Coronary artery (tissue), 2 donors: Measurements from ENCODE around the gene CCR5AS.

Source experiments
- DNase-seq: peaks from one replicate; pipeline ENCODE4 v3.0.0-alpha.2; 2017; ENCODE audit warnings: low spot score
- H3K27ac ChIP-seq, 2 donors: fragments of 200-600 bp; sonication (generic); one replicate each; pipeline ENCODE4 v1.5.1; 2016 to 2019
- H3K4me3 ChIP-seq: fragments of 200-600 bp; sonication (generic); 2 replicates; pipeline ENCODE4 v1.5.1; 2016; ENCODE audit warnings: mild to moderate bottlenecking, moderate library complexity
- TF ChIP-seq, protein P1 (sequence below): fragments of 200-600 bp; sonication (generic); IDR thresholded peaks from one replicate; pipeline ENCODE4 v1.5.1; 2019; ENCODE audit warnings: antibody characterized with exemption

CCR5AS gene

DNA sequence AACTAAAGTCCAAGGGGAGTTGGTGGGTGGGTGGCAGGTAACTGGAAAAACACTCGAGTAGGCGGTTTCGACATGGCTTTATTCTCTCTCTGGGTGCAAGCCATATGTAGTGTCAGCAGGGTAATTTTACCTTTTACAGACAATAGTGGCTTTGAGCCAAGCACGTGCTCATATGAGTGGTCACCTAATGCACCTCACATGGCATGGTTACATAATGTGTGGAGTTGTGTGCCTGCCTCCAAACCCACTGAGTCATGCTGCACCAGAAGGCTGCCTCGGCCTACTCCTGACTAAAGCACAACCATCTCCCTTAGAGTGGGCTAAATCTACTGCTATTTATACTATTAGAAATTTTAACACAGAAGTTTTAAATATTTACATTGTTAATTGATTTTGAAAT, 16.7 kb upstream of the CCR5AS start:
- no peak overlapping the region for H3K27ac ChIP-seq
- no peak for DNase-seq
- H3K4me3 ChIP-seq, result no peak overlapping the region
- TF ChIP-seq, protein P1, sequence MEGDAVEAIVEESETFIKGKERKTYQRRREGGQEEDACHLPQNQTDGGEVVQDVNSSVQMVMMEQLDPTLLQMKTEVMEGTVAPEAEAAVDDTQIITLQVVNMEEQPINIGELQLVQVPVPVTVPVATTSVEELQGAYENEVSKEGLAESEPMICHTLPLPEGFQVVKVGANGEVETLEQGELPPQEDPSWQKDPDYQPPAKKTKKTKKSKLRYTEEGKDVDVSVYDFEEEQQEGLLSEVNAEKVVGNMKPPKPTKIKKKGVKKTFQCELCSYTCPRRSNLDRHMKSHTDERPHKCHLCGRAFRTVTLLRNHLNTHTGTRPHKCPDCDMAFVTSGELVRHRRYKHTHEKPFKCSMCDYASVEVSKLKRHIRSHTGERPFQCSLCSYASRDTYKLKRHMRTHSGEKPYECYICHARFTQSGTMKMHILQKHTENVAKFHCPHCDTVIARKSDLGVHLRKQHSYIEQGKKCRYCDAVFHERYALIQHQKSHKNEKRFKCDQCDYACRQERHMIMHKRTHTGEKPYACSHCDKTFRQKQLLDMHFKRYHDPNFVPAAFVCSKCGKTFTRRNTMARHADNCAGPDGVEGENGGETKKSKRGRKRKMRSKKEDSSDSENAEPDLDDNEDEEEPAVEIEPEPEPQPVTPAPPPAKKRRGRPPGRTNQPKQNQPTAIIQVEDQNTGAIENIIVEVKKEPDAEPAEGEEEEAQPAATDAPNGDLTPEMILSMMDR, result no peak

- DNase-seq, result no peak
- Histone ChIP-seq H3K27ac (no peak overlapping the region), H3K4me3 (no peak overlapping the region)
- TF ChIP-seq, protein P1, result no peak
These were observed 15.8 kb upstream of the CCR5AS start for GRCh38 chr3:46422617-46423016.

GRCh38 chr3:46420931-46421330, 14.1 kb upstream of the CCR5AS start:
- Histone ChIP-seq H3K4me3 (no peak overlapping the region), H3K27ac (no peak overlapping the region)
- DNase-seq, result no peak
- TF ChIP-seq, protein P1, result no peak

DNA sequence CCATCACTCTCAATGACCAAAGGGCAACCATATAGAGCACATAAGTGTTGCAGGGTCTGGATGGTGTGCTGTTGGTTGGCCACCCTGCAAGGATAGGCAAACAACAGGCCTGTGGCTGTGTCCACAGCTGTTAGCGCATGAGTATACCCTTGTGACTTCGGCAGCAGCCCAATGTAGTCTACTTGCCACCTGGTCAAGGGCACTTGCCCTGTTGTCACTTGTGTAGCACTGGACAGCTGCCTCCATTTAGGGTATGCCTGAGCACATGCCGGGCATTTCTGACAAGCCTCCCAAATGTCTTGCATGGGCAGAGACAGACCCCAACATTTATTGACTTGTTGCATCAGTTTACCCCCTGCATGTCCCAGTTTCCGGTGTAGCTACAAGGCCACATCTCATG, 12.9 kb upstream of the CCR5AS start:
- TF ChIP-seq, protein P1, result no peak
- peak; percentile 35 for DNase-seq
- Histone ChIP-seq H3K4me3 (no peak overlapping the region), H3K27ac (no peak overlapping the region)

GRCh38 chr3:46417841-46418611, 11.2 kb upstream of the CCR5AS start:
- peak; percentile 45 for DNase-seq
- TF ChIP-seq, protein P1, result no peak
- no peak overlapping the region for H3K27ac ChIP-seq
- no peak overlapping the region for H3K4me3 ChIP-seq

DNA sequence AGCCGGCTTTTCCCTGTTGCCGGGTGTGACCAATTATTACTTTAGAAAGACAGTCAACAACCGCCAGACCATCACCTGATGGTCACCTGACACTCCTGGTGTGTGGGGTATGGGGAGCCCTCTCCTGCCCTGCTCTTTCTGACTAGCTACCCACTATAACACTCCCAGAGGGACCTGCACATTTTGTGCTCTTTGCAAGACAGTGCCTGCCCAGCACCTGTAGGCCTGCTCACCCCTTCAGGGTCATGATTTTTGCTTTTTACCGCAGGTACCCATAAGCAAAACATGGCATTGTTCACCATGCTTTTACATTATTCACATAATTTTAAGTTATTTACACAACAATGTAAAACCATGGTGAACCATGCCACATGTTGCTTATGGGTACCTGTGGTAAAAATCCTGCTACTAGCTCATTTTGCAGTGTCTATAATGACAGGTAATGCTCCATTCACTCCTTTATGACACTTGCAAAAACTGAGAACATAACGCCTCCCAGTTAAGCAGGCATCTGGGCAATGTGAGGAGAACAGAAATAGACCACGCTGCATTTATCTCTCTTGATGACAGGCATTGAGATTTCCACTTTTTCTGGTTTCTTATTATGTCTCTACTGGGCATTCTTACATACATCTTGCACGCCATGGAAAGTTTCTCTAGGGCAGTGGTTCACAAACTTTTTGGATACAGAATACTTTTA, 10.1 kb upstream of the CCR5AS start:
- Histone ChIP-seq H3K4me3 (no peak overlapping the region), H3K27ac (no peak overlapping the region)
- peak; percentile 7 for DNase-seq
- TF ChIP-seq, protein P1, result no peak
